Panc1 (cell line): ENCODE results near the gene MTR. TPM values are rescaled to one million over a fixed set of nuclear protein-coding genes. Genes with fewer than 3 reads are reported as not detected.

ENCODE experiments used
- ATAC-seq: fragments of 200-7000 bp; cut with Tn5 transposase; 2 replicates; pipeline ENCODE4 v1.9.1; 2020; ENCODE audit warnings: mild to moderate bottlenecking, moderate library complexity
- BruUV-seq: library from RNA; stranded (reverse); fragments of 400-500 nt; replicated peaks from 2 replicates; lab custom pipeline; 2021; lab: Mats Ljungman, UMichigan
- CTCF ChIA-PET: fragments of 300-600 bp; sonication (Branson Sonifier 250); formaldehyde crosslinking; loops from one replicate; lab custom pipeline; 2022; ENCODE audit warnings: antibody characterized with exemption; lab: Charles Lee
- POLR2A ChIA-PET: fragments of 300-600 bp; sonication (Branson Sonifier 250); formaldehyde crosslinking; loops from one replicate; lab custom pipeline; 2022; ENCODE audit warnings: antibody characterized with exemption; lab: Charles Lee
- DNase-seq: peaks from one replicate; pipeline ENCODE4 v3.0.0-alpha.2; 2010; ENCODE audit warnings: low read depth, low spot score
- H3K27ac ChIP-seq: 2 replicates; pipeline ENCODE4 v1.5.1; 2011; ENCODE audit warnings: mild to moderate bottlenecking, low read length, inconsistent platforms
- H3K27me3 ChIP-seq: fragments of 200-500 bp; sonication (Bioruptor generic); 2 replicates; pipeline ENCODE4 v1.6.0; 2014; ENCODE audit warnings: low read length, inconsistent platforms; ENCODE audit not compliant: control insufficient read depth, insufficient read depth
- H3K36me3 ChIP-seq: fragments of 200-500 bp; sonication (Bioruptor generic); 2 replicates; pipeline ENCODE4 v1.5.1; 2014; ENCODE audit warnings: inconsistent platforms, mild to moderate bottlenecking, low read length, moderate library complexity; ENCODE audit not compliant: control insufficient read depth, insufficient read depth
- H3K4me1 ChIP-seq: 2 replicates; pipeline ENCODE4 v1.5.1; 2011; ENCODE audit warnings: inconsistent platforms, mild to moderate bottlenecking, low read length, moderate library complexity; ENCODE audit not compliant: control insufficient read depth, insufficient read depth
- H3K4me3 ChIP-seq, 2 experiments: 2 replicates each; pipeline ENCODE4 v1.5.1; 2011 to 2012; ENCODE audit warnings: low read depth in 2 of 2, low read length in 2 of 2, mild to moderate bottlenecking in 2 of 2, inconsistent platforms in 1 of 2, moderate library complexity in 1 of 2
- H3K9me3 ChIP-seq: fragments of 200-500 bp; sonication (Bioruptor generic); 2 replicates; pipeline ENCODE4 v1.5.1; 2014; ENCODE audit warnings: low read depth, mild to moderate bottlenecking, inconsistent platforms, low read length, moderate library complexity; ENCODE audit not compliant: control insufficient read depth, insufficient read depth
- CTCF ChIP-seq: fragments of 450-650 bp; IDR thresholded peaks from 2 replicates; pipeline ENCODE4 v1.5.1; 2017; ENCODE audit warnings: mild to moderate bottlenecking
- POLR2AphosphoS5 ChIP-seq: IDR thresholded peaks from 2 replicates; pipeline ENCODE4 v1.6.1; 2012; ENCODE audit warnings: mild to moderate bottlenecking, low read depth, low read length, moderate library complexity
- SIN3A ChIP-seq: IDR thresholded peaks from 2 replicates; pipeline ENCODE4 v1.6.1; 2012; ENCODE audit warnings: low read depth, mild to moderate bottlenecking, low read length, moderate library complexity, borderline replicate concordance; ENCODE audit not compliant: insufficient read depth
- TCF7L2 ChIP-seq: IDR thresholded peaks from 2 replicates; pipeline ENCODE4 v1.6.1; 2011; ENCODE audit warnings: mild to moderate bottlenecking, low read depth, low read length, inconsistent platforms
- in situ Hi-C: cut with HindIII; loops from 2 replicates; pipeline ENCODE4 v1.10.0; 2016; ENCODE audit warnings: low sequenced_read_pairs, low pct_unique_long_range_greater_than_20kb
- intact Hi-C: fragments of 100-400 bp; cut with micrococcal nuclease; formaldehyde crosslinking; loops from one replicate; pipeline ENCODE4 v1.10.0; 2022; ENCODE audit not compliant: unreplicated experiment
- total RNA-seq: library from RNA; stranded (reverse); gene quantifications from one replicate; pipeline ENCODE4 v1.2.1, GENCODE V29; 2021; ENCODE audit not compliant: unreplicated experiment
- TF ChIP-seq, protein P1 (sequence below), 2 experiments: IDR thresholded peaks; 2 replicates each; pipeline ENCODE4 v1.6.1; 2011 to 2012; ENCODE audit warnings: low read depth in 2 of 2, control low read depth in 1 of 2, low read length in 1 of 2, mild to moderate bottlenecking in 1 of 2, moderate library complexity in 1 of 2; ENCODE audit not compliant: insufficient read depth in 1 of 2

MTR gene
- total RNA-seq, 1 experiment from 2014 or later = 33.7 TPM

DNA sequence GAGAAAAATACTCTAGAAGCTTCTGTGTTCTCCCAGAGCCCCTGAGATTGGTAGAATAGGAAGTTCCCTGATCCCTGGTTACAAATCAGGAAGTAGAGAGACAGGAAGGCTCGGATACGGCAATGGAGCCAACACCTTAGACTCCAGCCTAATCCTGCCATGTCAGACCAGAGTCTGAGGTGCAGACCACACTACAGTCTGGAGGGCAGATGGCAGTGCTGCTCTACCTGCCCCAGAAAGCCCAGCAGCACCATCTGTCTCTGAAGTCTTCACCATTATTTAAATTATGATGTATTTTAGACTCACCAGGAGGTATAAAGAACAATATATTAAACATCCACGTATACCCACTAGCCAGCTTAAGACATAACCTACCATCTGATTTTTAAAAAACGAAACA lies 93.0 kb downstream of the MTR start:
- H3K4me3 ChIP-seq = no peak overlapping the region
- H3K9me3 ChIP-seq = no peaks in the 10 kb centered on the region
- BruUV-seq = no TSS peak
- no peaks in the 10 kb centered on the region; the same call in 1 of the 2 replicates for H3K36me3 ChIP-seq
- ChIA-PET CTCF (no interaction called here), POLR2A (no interaction called here)
- intact Hi-C loops = no loop called here
- H3K27ac ChIP-seq = no peak overlapping the region
- ATAC-seq (no peak), DNase-seq (no peak)
- TF ChIP-seq CTCF (no peak), SIN3A (no peak), POLR2AphosphoS5 (no peak), TCF7L2 (no peak)
- TF ChIP-seq, protein P1, sequence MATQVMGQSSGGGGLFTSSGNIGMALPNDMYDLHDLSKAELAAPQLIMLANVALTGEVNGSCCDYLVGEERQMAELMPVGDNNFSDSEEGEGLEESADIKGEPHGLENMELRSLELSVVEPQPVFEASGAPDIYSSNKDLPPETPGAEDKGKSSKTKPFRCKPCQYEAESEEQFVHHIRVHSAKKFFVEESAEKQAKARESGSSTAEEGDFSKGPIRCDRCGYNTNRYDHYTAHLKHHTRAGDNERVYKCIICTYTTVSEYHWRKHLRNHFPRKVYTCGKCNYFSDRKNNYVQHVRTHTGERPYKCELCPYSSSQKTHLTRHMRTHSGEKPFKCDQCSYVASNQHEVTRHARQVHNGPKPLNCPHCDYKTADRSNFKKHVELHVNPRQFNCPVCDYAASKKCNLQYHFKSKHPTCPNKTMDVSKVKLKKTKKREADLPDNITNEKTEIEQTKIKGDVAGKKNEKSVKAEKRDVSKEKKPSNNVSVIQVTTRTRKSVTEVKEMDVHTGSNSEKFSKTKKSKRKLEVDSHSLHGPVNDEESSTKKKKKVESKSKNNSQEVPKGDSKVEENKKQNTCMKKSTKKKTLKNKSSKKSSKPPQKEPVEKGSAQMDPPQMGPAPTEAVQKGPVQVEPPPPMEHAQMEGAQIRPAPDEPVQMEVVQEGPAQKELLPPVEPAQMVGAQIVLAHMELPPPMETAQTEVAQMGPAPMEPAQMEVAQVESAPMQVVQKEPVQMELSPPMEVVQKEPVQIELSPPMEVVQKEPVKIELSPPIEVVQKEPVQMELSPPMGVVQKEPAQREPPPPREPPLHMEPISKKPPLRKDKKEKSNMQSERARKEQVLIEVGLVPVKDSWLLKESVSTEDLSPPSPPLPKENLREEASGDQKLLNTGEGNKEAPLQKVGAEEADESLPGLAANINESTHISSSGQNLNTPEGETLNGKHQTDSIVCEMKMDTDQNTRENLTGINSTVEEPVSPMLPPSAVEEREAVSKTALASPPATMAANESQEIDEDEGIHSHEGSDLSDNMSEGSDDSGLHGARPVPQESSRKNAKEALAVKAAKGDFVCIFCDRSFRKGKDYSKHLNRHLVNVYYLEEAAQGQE (IDR thresholded peaks at IDR 0.05; ENCODE audit: insufficient read depth in 1 of 2, low read depth in 2 of 2, low read length in 1 of 2) = no peak
- H3K4me1 ChIP-seq = no peaks in the 10 kb centered on the region
- no peaks in the 10 kb centered on the region for H3K27me3 ChIP-seq
- in situ Hi-C loops = no loop called here

DNA sequence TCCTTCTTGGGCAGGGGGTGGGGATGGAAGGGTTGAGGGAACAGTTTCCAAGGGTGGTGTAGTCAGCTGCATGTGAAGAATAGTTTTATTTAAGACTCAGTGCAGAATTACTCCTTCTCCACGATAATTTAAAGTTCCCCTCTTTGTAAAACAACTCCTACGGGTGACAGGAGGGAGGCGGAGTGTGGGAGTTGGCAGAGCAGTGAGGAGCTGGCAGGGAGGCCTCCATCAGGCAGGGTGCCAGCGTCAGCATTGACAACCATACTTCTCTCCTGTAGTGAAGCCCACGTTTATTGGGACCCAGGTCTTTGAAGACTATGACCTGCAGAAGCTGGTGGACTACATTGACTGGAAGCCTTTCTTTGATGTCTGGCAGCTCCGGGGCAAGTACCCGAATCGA lies 93.8 kb downstream of the MTR start:
- no peaks in the 10 kb centered on the region for H3K4me1 ChIP-seq
- BruUV-seq = no TSS peak
- ATAC-seq (no peak), DNase-seq (no peak)
- no peak overlapping the region for H3K4me3 ChIP-seq
- H3K36me3 ChIP-seq = no peaks in the 10 kb centered on the region; the same call in 1 of the 2 replicates
- no peak for TF ChIP-seq CTCF
- no peak for TF ChIP-seq POLR2AphosphoS5
- TF ChIP-seq SIN3A = no peak
- no peak for TF ChIP-seq TCF7L2
- TF ChIP-seq, protein P1 (IDR thresholded peaks at IDR 0.05; ENCODE audit: insufficient read depth in 1 of 2, low read depth in 2 of 2, low read length in 1 of 2) = no peak
- no peak overlapping the region for H3K27ac ChIP-seq
- no peaks in the 10 kb centered on the region for H3K27me3 ChIP-seq
- CTCF ChIA-PET = no interaction called here
- intact Hi-C loops = no loop called here
- in situ Hi-C loops = no loop called here
- POLR2A ChIA-PET = no interaction called here
- no peaks in the 10 kb centered on the region for H3K9me3 ChIP-seq
